ENCODE results near the gene MKX.

DNA sequence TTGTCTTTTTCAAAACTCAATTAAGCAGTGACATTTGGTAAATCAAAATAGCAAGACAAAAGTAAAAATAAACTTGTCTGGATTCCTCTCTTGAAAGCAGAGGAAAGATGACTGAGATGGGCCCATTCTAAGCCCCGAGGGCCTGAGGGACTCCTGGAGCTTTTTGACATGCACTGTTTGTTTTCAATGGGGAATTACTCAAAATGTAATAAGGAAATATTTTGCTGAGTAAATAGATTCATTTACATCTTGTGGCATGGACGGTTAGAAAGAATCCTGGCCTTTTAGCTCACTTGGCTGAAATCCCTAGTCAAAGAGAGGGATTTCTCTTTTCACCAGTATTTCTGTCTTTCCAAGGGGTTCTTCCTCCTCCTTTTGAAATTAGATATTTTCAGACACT lies 108.0 kb downstream of the MKX start:
- TF ChIP-seq, protein P1, sequence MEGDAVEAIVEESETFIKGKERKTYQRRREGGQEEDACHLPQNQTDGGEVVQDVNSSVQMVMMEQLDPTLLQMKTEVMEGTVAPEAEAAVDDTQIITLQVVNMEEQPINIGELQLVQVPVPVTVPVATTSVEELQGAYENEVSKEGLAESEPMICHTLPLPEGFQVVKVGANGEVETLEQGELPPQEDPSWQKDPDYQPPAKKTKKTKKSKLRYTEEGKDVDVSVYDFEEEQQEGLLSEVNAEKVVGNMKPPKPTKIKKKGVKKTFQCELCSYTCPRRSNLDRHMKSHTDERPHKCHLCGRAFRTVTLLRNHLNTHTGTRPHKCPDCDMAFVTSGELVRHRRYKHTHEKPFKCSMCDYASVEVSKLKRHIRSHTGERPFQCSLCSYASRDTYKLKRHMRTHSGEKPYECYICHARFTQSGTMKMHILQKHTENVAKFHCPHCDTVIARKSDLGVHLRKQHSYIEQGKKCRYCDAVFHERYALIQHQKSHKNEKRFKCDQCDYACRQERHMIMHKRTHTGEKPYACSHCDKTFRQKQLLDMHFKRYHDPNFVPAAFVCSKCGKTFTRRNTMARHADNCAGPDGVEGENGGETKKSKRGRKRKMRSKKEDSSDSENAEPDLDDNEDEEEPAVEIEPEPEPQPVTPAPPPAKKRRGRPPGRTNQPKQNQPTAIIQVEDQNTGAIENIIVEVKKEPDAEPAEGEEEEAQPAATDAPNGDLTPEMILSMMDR (IDR thresholded peaks at IDR 0.05): no peak
- no peak for TF ChIP-seq POLR2A (IDR thresholded peaks at IDR 0.05)
